Measurements from ENCODE around the gene ZYG11B.

- TF ChIP-seq CTCF (conservative IDR thresholded peaks at IDR 0.05): no peak
- no peak for TF ChIP-seq ZFX (IDR thresholded peaks at IDR 0.05)
Measured at GRCh38 chr1:52814465-52814864, 88.2 kb downstream of the ZYG11B start.

Measured in C4-2B (cell line).